ENCODE results near the gene CACNA2D2. TPM values are rescaled to one million over a fixed set of nuclear protein-coding genes. Genes with fewer than 3 reads are reported as not detected.
A peak's percentile ranks its signal among the peaks of the same experiment; 100 is the strongest.

Gene CACNA2D2
- total and polyA plus RNA-seq, 2 of the 13 experiments (the other 11 are each of a cell fraction or from before 2014, with no cell fraction given): not detected

- TF ChIP-seq SMYD3 (CRISPR knock-in tag; IDR thresholded peaks at IDR 0.05): peak; percentile 84; the same call in 1 of the 2 replicates
- no peak for TF ChIP-seq SRSF9 (IDR thresholded peaks at IDR 0.05; ENCODE audit: borderline replicate concordance, insufficient read depth, low read depth, low read length, poor library complexity, severe bottlenecking)
- TF ChIP-seq, protein P1, sequence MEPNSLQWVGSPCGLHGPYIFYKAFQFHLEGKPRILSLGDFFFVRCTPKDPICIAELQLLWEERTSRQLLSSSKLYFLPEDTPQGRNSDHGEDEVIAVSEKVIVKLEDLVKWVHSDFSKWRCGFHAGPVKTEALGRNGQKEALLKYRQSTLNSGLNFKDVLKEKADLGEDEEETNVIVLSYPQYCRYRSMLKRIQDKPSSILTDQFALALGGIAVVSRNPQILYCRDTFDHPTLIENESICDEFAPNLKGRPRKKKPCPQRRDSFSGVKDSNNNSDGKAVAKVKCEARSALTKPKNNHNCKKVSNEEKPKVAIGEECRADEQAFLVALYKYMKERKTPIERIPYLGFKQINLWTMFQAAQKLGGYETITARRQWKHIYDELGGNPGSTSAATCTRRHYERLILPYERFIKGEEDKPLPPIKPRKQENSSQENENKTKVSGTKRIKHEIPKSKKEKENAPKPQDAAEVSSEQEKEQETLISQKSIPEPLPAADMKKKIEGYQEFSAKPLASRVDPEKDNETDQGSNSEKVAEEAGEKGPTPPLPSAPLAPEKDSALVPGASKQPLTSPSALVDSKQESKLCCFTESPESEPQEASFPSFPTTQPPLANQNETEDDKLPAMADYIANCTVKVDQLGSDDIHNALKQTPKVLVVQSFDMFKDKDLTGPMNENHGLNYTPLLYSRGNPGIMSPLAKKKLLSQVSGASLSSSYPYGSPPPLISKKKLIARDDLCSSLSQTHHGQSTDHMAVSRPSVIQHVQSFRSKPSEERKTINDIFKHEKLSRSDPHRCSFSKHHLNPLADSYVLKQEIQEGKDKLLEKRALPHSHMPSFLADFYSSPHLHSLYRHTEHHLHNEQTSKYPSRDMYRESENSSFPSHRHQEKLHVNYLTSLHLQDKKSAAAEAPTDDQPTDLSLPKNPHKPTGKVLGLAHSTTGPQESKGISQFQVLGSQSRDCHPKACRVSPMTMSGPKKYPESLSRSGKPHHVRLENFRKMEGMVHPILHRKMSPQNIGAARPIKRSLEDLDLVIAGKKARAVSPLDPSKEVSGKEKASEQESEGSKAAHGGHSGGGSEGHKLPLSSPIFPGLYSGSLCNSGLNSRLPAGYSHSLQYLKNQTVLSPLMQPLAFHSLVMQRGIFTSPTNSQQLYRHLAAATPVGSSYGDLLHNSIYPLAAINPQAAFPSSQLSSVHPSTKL (CRISPR knock-in tag; IDR thresholded peaks at IDR 0.05): peak; percentile 38; the same call in 1 of the 2 replicates
- TF ChIP-seq NFKB2 (CRISPR knock-in tag; IDR thresholded peaks at IDR 0.05; ENCODE audit: borderline replicate concordance): peak; percentile 92; the same call in 1 of the 2 replicates
- TF ChIP-seq, protein P2, sequence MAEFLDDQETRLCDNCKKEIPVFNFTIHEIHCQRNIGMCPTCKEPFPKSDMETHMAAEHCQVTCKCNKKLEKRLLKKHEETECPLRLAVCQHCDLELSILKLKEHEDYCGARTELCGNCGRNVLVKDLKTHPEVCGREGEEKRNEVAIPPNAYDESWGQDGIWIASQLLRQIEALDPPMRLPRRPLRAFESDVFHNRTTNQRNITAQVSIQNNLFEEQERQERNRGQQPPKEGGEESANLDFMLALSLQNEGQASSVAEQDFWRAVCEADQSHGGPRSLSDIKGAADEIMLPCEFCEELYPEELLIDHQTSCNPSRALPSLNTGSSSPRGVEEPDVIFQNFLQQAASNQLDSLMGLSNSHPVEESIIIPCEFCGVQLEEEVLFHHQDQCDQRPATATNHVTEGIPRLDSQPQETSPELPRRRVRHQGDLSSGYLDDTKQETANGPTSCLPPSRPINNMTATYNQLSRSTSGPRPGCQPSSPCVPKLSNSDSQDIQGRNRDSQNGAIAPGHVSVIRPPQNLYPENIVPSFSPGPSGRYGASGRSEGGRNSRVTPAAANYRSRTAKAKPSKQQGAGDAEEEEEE (CRISPR knock-in tag; IDR thresholded peaks at IDR 0.05; ENCODE audit: borderline replicate concordance): no peak
- peak; percentile 79 to 89; a peak in 3 of 4 replicates for TF ChIP-seq HMGXB4 (CRISPR knock-in tag; IDR thresholded peaks at IDR 0.05; ENCODE audit: borderline replicate concordance in 1 of 2, low read depth in 1 of 2)
- TF ChIP-seq, protein P3, sequence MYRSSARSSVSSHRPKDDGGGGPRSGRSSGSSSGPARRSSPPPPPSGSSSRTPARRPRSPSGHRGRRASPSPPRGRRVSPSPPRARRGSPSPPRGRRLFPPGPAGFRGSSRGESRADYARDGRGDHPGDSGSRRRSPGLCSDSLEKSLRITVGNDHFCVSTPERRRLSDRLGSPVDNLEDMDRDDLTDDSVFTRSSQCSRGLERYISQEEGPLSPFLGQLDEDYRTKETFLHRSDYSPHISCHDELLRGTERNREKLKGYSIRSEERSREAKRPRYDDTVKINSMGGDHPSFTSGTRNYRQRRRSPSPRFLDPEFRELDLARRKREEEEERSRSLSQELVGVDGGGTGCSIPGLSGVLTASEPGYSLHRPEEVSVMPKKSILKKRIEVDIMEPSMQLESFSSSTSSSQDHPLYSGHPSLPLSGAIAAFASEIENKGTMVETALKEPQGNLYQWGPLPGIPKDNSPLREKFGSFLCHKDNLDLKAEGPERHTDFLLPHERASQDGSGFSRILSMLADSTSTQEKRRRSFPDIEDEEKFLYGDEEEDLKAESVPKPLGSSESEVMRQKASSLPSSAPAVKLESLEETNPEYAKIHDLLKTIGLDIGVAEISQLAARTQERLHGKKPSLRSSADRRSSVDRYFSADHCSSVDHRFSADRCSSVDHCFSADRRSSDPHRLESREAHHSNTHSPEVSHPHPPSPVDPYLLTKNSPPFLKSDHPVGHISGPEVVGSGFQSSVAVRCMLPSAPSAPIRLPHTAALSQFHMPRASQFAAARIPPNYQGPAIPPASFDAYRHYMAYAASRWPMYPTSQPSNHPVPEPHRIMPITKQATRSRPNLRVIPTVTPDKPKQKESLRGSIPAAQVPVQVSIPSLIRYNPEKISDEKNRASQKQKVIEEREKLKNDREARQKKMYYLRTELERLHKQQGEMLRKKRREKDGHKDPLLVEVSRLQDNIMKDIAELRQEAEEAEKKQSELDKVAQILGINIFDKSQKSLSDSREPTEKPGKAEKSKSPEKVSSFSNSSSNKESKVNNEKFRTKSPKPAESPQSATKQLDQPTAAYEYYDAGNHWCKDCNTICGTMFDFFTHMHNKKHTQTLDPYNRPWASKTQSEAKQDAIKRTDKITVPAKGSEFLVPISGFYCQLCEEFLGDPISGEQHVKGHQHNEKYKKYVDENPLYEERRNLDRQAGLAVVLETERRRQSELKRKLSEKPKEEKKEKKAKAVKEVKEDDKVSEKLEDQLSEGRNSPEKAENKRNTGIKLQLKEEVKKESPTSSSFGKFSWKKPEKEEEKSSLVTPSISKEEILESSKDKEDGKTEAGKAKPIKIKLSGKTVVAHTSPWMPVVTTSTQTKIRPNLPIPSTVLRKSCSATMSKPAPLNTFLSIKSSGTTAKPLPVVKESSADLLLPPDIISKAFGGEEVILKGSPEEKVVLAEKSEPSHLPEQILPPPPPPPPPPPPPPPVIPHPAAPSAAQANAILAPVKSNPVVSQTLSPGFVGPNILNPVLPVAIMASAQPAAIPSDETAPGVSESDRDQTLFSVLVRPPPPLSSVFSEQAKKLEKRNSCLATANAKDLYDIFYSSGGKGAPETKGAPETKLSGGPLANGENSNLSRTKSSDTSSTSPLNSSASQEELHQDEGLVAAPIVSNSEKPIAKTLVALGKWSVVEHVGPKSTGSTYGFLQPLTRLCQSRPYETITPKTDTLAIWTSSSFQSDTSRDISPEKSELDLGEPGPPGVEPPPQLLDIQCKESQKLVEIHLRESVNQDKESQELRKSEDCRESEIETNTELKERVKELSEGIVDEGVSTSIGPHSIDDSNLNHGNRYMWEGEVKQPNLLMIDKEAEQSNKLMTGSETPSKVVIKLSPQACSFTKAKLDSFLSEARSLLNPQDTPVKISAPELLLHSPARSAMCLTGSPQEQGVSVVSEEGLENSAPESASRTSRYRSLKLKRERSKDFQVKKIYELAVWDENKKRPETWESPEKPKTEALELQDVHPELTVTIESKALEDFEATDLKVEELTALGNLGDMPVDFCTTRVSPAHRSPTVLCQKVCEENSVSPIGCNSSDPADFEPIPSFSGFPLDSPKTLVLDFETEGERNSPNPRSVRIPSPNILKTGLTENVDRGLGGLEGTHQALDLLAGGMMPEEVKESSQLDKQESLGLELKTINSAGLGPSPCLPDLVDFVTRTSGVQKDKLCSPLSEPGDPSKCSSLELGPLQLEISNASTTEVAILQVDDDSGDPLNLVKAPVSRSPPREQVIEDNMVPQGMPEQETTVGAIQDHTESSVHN (CRISPR knock-in tag; IDR thresholded peaks at IDR 0.05): no peak
- no peak for TF ChIP-seq ZNF777 (CRISPR knock-in tag; IDR thresholded peaks at IDR 0.05)
- 0 out of 2 replicates have a peak, but pooled peaks have one; percentile 29 for TF ChIP-seq KDM3A (CRISPR knock-in tag; IDR thresholded peaks at IDR 0.05; ENCODE audit: low read depth)
- TF ChIP-seq TP53 (CRISPR knock-in tag; conservative IDR thresholded peaks at IDR 0.05): no peak
- TF ChIP-seq PAWR (CRISPR knock-in tag; IDR thresholded peaks at IDR 0.05; ENCODE audit: borderline replicate concordance): no peak
- no peak; the same call in 1 of the 2 replicates for TF ChIP-seq HMG20A (CRISPR knock-in tag; IDR thresholded peaks at IDR 0.05; ENCODE audit: borderline replicate concordance)
Observed at GRCh38 chr3:50337175-50337861, 166.1 kb downstream of the CACNA2D2 start (continued).

All from HepG2 (cell line).